CD4-positive, alpha-beta T cell treated with Interleukin-15 for 4 hours (primary cell): ENCODE measurements around the gene CLNK.
"Not testable (repeated sequence)": the region's sequence is repeated elsewhere in the genome, so short reads cannot be mapped to it uniquely, and the experiment has no call there.

ENCODE experiments used
- DNase-seq: peaks from one replicate; pipeline ENCODE4 v3.0.0-alpha.2; 2020; ENCODE audit warnings: low spot score

The CLNK gene

DNA sequence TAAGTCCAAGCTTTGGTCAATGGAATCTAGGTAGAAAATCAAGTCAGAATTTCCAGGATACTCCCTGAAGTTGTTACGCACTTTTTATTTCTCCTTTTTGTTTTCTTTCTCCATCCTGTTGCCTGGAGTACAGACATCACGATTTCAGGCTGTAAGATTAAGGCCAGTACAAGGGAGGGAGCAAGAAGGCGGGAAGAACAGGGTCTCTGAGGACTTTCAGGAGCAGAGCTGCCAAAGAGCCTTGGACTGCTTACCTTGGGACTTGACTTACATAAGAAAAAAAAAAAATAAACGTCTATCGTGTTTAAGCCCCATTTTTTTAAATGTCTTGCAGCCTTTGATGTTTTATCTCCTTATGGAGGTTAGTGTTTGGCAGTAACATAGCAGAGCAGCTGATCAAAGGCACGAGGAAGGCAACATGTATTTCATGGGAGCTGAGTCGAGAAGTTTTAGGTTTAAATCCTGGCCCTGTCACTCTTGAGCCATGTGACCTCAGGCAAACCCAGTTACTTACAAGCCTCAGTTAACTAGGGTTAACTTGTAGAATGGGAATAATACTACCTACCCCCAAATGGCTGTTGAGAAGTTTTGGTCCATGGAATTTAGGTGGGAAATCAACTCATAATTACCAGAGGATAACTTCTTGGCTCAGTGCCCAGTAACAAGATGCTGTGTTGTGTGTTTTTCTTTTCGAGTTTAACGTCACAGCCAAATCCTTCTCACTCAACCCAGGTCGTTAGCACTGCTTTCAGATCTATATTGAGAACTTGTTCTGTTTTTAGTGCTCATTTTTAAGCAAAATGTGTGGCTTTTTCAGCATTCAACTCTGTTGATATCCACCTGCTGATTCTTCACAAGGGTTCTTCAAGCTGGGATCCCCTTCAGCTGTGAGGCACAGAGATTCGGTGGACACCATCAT lies 106.8 kb downstream of the CLNK start:
- no peak for DNase-seq

GRCh38 chr4:10577018-10577417 lies 107.5 kb downstream of the CLNK start:
- DNase-seq: no peak

DNA sequence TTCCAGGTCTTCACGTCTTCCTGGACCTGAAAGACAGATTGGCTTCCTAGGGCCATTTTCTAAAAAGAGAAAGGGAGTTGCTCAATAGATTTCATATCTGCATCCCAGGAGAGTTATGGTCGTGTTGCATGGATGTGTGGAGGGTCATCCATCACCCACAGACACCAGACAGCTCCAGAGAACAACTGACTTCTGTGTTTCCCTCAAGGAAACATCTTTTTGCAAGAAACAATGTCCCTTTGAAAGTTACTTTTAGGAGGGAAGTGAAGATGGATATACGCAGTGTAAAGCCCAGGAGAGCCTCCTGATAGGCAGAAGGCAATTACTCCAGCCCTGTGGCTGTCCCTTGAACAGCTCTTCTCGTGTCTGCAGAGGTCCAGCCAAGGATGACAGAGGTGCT lies 108.3 kb downstream of the CLNK start:
- no peak for DNase-seq

DNA sequence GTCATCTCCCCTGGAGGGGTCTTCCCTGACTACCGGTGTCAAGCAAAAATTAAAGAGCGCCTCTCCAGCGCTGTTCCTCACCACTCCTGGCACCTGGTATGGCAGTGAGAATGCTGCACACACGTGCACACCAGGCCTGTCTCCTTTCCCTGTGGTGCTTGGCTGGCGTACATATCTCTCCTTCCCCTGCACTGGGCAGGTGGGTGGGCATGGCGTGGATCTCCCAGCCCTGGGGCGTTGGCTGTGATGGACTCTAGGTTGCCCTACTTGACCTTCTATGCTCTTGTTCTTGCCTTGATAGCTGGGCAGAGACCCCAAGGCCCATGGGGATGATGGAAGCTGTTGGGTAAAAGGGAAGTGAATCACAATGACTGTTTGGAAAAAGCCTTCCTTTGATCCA lies 109.2 kb downstream of the CLNK start:
- DNase-seq: no peak

GRCh38 chr4:10574553-10574952 lies 110.0 kb downstream of the CLNK start:
- DNase-seq: not testable (repeated sequence)

GRCh38 chr4:10571909-10572308 lies 112.7 kb downstream of the CLNK start:
- no peak for DNase-seq

DNA sequence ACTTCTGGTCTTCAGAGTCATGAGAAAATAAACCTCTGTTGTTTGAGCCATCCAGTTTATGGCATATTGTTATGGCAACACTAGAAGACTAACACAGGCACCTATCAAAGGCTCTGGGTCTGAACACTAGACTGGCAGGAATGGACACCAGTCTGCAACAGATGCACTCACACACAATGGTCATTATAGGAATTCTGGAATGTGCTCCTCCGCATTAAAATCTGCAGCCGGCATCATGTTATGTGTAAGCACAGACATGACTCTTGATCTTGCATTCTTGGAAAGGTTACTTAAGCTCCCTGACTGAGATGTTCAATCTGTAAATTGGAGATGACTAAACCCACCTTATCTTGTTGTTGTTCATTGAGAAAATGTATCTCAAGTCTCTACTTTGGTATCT lies 115.1 kb downstream of the CLNK start:
- DNase-seq: no peak

DNA sequence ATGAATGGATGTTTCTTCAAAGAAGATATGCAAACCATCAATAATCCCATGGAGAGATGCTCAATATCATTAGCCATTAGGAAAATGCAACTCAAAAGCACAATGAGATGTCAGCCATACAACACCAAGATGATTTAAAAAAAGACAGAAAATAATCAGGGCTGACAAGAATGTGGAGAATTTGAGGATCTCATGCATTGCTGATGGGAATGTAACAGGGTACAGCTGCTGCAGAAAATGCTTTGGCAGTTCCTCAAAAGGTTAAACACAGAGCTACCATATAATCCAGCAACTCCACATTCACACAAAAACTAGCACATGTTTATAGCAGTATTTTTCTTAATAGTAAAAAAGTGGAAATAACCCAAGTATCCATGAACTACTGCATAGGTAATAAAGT lies 116.8 kb downstream of the CLNK start:
- no peak for DNase-seq

DNA sequence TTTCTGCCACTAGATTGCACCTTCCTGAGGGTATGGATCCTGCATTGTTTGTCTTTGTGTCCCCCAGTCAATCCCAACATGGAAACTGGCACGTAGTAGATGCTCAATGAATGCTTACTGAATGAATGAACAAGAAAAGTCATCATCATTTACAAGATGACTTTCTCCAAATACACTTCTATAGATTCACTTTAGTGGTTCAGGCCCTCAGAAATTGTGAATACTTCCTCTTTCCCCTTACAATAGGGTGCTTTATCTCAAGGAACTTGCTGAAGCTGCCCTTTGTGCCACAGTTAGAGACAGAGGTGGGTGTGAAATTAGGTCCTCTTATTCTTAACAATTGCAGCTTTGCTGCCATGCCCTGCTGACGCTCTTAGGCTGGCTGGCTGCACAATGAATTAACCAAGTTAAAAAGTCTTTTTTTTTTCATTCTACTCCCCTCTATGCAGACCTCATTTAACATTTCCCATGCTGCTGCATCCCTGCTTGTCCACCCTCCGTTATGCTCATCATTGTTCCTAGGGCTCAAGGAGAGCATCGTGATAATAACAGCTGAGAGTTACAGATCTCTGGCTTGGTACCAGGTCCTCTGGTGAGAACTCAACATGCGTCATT lies 119.3 kb downstream of the CLNK start:
- no peak for DNase-seq

DNA sequence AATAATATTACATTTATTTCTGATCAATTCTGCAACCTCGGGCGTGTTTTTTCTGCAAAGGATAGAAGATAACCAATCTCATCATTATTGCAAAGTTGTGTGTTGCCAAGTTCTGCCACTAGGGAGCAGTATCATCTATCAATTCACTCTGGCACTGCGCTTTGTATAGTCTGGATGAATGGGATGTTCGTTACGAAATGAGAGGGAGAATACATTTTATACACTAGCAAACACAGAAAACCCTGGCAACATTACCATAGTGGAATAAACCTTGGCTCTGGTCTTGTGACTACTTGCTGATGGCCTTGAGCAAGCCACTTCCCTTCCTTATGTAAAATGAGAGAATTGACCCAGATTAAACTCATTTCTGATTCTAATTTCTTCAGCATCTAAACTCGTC lies 129.9 kb downstream of the CLNK start:
- peak; percentile 40 for DNase-seq

GRCh38 chr4:10554121-10554520 lies 130.4 kb downstream of the CLNK start:
- no peak for DNase-seq

DNA sequence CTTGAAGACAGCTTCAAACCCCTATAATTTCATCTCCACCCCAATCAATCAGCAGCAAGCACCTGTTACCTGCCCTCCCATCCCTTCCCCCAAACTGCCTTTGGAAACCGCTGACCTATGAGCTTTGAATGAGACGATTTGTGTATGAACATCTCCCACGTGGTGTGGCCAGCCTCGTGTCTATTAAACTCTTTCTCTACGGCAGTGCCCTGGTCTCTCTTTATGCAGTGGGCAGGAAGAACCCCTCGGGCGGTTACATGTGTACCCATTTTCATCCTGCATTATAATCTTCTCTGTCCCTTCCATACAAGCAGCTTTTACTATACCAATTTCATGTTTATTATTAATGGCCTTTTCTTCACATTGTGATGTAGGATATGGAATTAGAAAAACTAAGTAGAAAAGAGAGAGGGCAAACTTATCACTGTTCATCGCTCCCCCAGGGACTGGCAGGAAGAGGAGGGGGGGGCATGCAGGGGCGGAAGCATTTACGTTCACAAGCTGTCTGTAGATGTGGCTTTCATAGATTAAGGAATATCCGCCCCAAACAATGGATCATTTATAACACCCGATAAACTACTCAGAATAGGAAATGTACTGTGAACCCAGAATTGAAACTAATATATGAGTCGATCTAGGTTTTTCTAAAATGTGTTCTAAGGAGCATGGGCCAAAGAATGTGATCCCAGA lies 131.8 kb downstream of the CLNK start:
- no peak for DNase-seq

DNA sequence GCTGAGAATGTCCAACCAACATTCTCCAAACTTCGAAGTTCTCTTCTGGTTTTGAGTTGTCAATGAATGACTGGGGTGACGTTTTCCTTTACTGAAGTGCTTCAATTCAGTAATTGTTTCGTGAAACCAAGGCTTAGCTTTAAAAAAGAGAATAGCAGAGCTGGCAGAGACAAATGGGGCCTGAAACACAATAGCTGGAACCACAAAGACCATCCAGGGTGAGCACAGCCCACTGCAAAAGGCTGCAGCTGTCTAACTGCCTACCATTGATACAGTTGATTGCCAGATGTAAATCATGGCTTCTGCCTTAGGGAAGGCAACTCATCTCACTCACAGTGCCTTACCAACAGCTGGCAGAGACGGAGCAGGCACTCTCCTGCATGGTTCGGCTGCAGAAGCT lies 148.7 kb downstream of the CLNK start:
- DNase-seq: no peak

DNA sequence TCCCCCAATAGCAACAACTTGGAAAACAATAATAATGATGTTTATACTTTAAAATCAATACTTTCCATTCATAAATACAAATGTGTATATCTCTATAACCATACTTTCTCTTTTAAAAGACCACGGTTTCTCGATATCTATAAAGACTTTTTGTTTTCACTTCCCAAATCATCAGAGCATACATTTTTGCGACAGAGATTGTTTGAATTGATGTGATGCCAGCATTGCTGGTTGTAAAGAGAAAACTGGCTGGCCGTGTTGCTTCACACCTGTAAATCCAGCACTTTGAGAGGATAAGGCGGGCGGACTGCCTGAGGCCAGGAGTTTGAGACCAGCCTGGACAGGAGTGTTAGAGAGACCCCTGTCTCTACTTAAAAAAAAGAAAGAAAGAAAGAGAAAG lies 149.7 kb downstream of the CLNK start:
- no peak for DNase-seq

DNA sequence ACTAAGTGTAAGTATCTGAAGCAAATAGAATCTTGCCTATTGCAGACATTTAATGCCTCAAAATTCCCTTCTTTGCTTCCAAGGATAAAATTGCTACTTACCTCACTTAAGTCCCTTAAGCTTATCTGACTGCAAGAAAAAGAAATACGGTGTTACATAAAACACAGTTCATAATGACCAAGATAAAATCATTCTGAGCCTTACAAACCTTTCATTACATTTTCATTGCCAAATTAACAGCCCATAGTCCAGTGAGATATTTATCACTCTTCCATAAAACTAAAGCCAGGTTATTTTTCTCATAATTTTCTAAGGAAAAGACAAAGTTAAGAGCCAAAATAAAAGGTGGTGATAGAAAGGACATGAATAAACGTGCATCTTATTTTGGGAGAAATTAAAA lies 152.4 kb downstream of the CLNK start:
- DNase-seq: no peak

DNA sequence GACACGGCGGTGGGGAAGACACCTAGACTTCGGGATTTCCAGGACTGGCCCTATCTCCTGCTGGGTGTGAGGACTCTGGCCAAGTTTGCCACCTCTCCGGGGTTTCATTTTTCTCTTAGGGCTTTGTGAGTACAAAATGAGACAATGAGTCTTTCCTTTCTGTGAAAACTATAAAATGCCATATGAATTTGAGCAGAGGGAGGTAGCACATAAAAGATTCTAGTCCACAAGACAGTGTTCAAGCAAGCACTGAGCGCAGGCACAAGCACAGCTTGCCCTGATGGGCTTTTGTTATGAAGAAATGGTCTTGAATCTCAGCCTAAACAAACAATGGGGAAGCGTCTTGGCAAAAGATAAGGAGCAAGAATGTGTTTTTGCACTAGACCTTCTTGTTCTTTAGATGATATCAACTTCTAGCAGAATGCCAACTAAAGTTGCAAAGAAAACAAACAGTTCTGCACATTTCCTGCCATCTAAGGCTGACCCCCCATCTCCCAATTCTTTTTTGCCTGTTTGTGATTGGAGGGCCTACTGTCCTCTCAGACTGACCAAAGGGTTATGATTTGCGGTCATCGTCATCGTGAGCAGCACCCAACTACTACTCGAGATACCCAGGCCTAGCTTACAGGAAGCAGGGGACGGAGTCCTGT lies 154.3 kb downstream of the CLNK start:
- no peak for DNase-seq

GRCh38 chr4:10529291-10530136 lies 155.1 kb downstream of the CLNK start:
- no peak for DNase-seq

- DNase-seq: no peak
Measured at GRCh38 chr4:10527438-10527837, 157.1 kb downstream of the CLNK start.

- no peak for DNase-seq
Measured at GRCh38 chr4:10526429-10527222, 157.9 kb downstream of the CLNK start.

DNA sequence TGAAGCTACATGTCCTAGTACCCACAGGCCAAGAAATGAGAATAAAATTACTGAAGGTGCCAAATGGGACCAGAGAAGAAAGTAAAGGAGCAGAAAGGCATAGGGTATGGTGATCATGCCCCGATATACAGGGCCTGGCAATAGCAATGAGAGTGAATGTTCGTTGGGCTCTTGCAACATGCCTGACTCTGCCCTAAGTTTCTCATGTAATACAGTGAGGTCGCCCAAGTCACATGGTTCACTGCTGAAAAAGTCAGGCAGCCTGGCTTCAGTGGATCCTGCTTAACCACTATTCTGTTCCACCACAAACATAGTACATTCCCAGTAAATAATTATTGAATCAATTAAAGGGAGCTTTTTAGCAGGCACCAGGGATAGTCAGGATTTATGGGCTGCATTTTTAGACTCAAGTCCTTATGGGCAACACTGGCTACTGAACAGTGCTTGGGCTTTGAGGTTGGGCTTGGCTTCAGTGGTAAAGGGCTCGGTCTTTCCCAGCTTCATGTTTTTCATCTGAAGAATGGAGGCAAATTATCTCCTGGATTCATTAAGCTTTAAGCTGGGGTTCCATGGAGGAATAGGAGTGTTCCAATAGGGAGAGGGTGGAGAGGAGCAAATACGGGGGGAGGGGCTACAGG lies 160.3 kb downstream of the CLNK start:
- no peak for DNase-seq
